ENCODE measurements around the gene CHCHD10. TPM values are rescaled to one million over a fixed set of nuclear protein-coding genes. Genes with fewer than 3 reads are reported as not detected.

Gene CHCHD10
- total RNA-seq, 1 experiment from 2014 or later, result 198 TPM

- POLR2A ChIA-PET, result no interaction called here
- H3K27ac Mint-ChIP-seq, result 0 out of 2 replicates have a peak overlapping the region, but pooled peaks have one; percentile 26
- peaks cover 75% of the 10 kb centered on the region for H3K36me3 Mint-ChIP-seq
- H3K4me1 Mint-ChIP-seq, result peaks cover 6% of the 10 kb centered on the region; the same call in 1 of the 2 replicates
- TF ChIP-seq, protein P1, sequence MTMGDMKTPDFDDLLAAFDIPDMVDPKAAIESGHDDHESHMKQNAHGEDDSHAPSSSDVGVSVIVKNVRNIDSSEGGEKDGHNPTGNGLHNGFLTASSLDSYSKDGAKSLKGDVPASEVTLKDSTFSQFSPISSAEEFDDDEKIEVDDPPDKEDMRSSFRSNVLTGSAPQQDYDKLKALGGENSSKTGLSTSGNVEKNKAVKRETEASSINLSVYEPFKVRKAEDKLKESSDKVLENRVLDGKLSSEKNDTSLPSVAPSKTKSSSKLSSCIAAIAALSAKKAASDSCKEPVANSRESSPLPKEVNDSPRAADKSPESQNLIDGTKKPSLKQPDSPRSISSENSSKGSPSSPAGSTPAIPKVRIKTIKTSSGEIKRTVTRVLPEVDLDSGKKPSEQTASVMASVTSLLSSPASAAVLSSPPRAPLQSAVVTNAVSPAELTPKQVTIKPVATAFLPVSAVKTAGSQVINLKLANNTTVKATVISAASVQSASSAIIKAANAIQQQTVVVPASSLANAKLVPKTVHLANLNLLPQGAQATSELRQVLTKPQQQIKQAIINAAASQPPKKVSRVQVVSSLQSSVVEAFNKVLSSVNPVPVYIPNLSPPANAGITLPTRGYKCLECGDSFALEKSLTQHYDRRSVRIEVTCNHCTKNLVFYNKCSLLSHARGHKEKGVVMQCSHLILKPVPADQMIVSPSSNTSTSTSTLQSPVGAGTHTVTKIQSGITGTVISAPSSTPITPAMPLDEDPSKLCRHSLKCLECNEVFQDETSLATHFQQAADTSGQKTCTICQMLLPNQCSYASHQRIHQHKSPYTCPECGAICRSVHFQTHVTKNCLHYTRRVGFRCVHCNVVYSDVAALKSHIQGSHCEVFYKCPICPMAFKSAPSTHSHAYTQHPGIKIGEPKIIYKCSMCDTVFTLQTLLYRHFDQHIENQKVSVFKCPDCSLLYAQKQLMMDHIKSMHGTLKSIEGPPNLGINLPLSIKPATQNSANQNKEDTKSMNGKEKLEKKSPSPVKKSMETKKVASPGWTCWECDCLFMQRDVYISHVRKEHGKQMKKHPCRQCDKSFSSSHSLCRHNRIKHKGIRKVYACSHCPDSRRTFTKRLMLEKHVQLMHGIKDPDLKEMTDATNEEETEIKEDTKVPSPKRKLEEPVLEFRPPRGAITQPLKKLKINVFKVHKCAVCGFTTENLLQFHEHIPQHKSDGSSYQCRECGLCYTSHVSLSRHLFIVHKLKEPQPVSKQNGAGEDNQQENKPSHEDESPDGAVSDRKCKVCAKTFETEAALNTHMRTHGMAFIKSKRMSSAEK (CRISPR knock-in tag; IDR thresholded peaks at IDR 0.05; ENCODE audit: borderline replicate concordance), result no peak
- TF ChIP-seq STAT6 (CRISPR knock-in tag; conservative IDR thresholded peaks at IDR 0.05; ENCODE audit: low read depth) (no peak), FOXK1 (CRISPR knock-in tag; IDR thresholded peaks at IDR 0.05) (no peak), ETV6 (CRISPR knock-in tag; IDR thresholded peaks at IDR 0.05) (no peak), SP1 (CRISPR knock-in tag; conservative IDR thresholded peaks at IDR 0.05) (no peak), NR1H2 (CRISPR knock-in tag; IDR thresholded peaks at IDR 0.05) (no peak), AR (CRISPR knock-in tag; IDR thresholded peaks at IDR 0.05) (no peak), ZNF263 (CRISPR knock-in tag; IDR thresholded peaks at IDR 0.05; ENCODE audit: low read depth) (no peak), ZNF396 (CRISPR knock-in tag; IDR thresholded peaks at IDR 0.05; ENCODE audit: borderline replicate concordance) (no peak), TEAD1 (CRISPR knock-in tag; IDR thresholded peaks at IDR 0.05) (no peak), ZBTB21 (CRISPR knock-in tag; IDR thresholded peaks at IDR 0.05; ENCODE audit: borderline replicate concordance) (no peak)
- TF ChIP-seq, protein P2, sequence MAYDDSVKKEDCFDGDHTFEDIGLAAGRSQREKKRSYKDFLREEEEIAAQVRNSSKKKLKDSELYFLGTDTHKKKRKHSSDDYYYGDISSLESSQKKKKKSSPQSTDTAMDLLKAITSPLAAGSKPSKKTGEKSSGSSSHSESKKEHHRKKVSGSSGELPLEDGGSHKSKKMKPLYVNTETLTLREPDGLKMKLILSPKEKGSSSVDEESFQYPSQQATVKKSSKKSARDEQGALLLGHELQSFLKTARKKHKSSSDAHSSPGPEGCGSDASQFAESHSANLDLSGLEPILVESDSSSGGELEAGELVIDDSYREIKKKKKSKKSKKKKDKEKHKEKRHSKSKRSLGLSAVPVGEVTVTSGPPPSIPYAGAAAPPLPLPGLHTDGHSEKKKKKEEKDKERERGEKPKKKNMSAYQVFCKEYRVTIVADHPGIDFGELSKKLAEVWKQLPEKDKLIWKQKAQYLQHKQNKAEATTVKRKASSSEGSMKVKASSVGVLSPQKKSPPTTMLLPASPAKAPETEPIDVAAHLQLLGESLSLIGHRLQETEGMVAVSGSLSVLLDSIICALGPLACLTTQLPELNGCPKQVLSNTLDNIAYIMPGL (CRISPR knock-in tag; IDR thresholded peaks at IDR 0.05), result no peak
- TF ChIP-seq, protein P3, sequence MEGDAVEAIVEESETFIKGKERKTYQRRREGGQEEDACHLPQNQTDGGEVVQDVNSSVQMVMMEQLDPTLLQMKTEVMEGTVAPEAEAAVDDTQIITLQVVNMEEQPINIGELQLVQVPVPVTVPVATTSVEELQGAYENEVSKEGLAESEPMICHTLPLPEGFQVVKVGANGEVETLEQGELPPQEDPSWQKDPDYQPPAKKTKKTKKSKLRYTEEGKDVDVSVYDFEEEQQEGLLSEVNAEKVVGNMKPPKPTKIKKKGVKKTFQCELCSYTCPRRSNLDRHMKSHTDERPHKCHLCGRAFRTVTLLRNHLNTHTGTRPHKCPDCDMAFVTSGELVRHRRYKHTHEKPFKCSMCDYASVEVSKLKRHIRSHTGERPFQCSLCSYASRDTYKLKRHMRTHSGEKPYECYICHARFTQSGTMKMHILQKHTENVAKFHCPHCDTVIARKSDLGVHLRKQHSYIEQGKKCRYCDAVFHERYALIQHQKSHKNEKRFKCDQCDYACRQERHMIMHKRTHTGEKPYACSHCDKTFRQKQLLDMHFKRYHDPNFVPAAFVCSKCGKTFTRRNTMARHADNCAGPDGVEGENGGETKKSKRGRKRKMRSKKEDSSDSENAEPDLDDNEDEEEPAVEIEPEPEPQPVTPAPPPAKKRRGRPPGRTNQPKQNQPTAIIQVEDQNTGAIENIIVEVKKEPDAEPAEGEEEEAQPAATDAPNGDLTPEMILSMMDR (IDR thresholded peaks at IDR 0.05), result no peak
- TF ChIP-seq, protein P4, sequence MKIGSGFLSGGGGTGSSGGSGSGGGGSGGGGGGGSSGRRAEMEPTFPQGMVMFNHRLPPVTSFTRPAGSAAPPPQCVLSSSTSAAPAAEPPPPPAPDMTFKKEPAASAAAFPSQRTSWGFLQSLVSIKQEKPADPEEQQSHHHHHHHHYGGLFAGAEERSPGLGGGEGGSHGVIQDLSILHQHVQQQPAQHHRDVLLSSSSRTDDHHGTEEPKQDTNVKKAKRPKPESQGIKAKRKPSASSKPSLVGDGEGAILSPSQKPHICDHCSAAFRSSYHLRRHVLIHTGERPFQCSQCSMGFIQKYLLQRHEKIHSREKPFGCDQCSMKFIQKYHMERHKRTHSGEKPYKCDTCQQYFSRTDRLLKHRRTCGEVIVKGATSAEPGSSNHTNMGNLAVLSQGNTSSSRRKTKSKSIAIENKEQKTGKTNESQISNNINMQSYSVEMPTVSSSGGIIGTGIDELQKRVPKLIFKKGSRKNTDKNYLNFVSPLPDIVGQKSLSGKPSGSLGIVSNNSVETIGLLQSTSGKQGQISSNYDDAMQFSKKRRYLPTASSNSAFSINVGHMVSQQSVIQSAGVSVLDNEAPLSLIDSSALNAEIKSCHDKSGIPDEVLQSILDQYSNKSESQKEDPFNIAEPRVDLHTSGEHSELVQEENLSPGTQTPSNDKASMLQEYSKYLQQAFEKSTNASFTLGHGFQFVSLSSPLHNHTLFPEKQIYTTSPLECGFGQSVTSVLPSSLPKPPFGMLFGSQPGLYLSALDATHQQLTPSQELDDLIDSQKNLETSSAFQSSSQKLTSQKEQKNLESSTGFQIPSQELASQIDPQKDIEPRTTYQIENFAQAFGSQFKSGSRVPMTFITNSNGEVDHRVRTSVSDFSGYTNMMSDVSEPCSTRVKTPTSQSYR (CRISPR knock-in tag; IDR thresholded peaks at IDR 0.05), result no peak
- H3K9me3 Mint-ChIP-seq, result peaks cover 5% of the 10 kb centered on the region; the same call in 1 of the 2 replicates
- CTCF ChIA-PET, result no interaction called here
- H3K4me3 Mint-ChIP-seq, result no peak overlapping the region
- no peak for DNase-seq (ENCODE audit: low spot score)
- no peaks in the 10 kb centered on the region for H3K27me3 Mint-ChIP-seq (ENCODE audit: low read depth)
- no peak for ATAC-seq
Measured at GRCh38 chr22:23801238-23801821, 33.6 kb upstream of the CHCHD10 start.
